22Rv1 (cell line): ENCODE results near the gene ARFGAP2.
"Not testable (repeated sequence)": the region's sequence is repeated elsewhere in the genome, so short reads cannot be mapped to it uniquely, and the experiment has no call there.

Source experiments
- H3K27ac ChIP-seq: fragments of 450-650 bp; 2 replicates; pipeline ENCODE4 v1.5.1; 2017
- ZFX ChIP-seq: fragments of 450-650 bp; IDR thresholded peaks from 2 replicates; pipeline ENCODE4 v1.6.1; 2017; ENCODE audit warnings: antibody characterized with exemption, borderline replicate concordance
- TF ChIP-seq, protein P1 (sequence below): fragments of 450-650 bp; IDR thresholded peaks from 2 replicates; pipeline ENCODE4 v1.5.1; 2017; ENCODE audit warnings: mild to moderate bottlenecking

Gene ARFGAP2

DNA sequence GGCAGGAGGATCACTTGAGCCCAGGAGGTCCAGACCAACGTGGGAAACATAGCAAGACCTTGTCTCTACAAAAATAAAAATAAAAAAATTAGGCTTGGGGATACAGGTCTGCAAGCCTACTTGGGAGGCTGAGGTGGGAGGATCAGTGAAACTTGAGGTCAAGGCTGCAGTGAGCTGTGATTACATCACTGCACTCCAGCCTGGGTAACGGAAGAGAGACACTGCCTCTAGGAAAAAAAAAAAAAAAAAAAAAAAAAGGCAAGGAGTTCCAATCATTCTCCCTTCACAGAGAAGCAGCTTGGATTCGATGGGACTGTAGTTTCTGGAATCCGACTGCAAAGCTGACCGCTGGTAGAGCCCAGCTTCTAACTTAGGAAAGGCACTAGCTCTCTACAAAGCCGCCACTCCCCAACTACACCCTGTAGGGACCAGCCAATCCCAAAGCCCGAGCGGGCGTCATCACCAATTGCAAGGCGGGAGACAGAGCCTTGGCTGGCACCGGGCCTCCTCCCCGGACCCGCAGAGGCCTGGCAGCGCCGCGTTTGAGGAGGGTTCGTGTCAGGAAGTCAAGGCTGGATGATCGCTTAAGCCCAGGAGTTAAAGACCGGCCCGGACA, 37.4 kb upstream of the ARFGAP2 start:
- H3K27ac ChIP-seq: peak overlapping the region; percentile 96
- TF ChIP-seq, protein P1, sequence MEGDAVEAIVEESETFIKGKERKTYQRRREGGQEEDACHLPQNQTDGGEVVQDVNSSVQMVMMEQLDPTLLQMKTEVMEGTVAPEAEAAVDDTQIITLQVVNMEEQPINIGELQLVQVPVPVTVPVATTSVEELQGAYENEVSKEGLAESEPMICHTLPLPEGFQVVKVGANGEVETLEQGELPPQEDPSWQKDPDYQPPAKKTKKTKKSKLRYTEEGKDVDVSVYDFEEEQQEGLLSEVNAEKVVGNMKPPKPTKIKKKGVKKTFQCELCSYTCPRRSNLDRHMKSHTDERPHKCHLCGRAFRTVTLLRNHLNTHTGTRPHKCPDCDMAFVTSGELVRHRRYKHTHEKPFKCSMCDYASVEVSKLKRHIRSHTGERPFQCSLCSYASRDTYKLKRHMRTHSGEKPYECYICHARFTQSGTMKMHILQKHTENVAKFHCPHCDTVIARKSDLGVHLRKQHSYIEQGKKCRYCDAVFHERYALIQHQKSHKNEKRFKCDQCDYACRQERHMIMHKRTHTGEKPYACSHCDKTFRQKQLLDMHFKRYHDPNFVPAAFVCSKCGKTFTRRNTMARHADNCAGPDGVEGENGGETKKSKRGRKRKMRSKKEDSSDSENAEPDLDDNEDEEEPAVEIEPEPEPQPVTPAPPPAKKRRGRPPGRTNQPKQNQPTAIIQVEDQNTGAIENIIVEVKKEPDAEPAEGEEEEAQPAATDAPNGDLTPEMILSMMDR: no peak
- no peak for TF ChIP-seq ZFX

DNA sequence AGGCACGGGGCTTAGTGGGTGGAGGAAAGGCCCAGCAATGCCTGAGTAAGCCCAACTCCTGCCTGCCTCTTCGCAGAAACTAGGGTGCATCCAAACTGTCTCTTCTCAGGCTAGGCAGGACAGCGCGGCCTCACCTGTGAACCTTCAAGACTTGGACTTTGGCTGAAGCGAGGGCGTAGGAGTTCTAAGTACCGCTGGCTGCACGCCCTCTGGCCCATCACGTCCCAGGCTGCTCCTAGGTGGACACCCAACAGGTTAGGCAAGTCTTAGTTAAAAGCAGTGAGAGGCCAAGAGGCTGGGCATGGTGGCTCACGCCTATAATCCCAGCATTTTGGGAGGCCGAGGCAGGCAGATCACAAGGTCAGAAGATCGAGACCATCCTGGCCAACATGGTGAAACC, 36.3 kb upstream of the ARFGAP2 start:
- TF ChIP-seq, protein P1: no peak
- no peak for TF ChIP-seq ZFX
- H3K27ac ChIP-seq: peak overlapping the region; percentile 96

DNA sequence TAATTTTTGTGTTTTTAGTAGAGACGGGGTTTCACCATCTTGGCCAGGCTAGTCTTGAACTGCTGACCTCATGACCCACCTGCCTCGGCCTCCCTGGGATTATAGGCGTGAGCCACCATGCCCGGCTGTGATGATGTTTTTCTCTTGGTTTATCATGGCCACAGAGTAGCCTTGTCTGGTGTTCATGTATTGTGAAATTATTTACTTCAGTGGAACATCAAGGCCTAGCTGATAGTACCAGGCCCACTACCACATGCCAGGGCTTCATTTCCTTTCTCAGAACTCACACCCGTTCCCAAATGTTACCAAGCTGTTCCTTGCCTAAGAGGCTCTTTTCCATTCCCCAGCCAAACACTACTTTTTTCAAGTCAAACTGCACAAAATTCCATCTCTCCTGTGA, 31.9 kb upstream of the ARFGAP2 start:
- TF ChIP-seq ZFX: no peak
- TF ChIP-seq, protein P1: no peak
- H3K27ac ChIP-seq: no peak overlapping the region

DNA sequence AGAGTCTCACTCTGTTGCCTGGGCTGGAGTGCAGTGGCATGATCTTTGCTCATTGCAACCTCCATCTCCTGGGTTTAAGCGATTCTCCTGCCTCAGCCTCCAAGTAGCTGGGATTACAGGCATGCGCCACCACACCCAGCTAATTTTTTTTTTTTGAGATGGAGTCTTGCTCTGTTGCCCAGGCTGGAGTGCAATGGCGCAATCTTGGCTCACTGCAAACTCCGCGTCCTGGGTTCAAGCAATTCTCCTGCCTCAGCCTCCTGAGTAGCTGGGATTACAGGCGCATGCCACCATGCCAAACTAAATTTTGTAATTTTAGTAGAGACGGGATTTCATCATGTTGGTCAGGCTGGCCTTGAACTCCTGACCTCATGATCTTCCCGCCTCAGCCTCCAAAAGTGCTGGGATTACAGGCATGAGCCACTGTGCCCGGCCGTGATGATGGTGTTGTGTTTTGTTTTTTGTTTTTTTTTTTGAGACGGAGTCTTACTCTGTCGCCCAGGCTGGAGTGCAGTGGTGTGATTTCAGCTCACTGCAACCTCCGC, 31.4 kb upstream of the ARFGAP2 start:
- not testable (repeated sequence) for H3K27ac ChIP-seq

DNA sequence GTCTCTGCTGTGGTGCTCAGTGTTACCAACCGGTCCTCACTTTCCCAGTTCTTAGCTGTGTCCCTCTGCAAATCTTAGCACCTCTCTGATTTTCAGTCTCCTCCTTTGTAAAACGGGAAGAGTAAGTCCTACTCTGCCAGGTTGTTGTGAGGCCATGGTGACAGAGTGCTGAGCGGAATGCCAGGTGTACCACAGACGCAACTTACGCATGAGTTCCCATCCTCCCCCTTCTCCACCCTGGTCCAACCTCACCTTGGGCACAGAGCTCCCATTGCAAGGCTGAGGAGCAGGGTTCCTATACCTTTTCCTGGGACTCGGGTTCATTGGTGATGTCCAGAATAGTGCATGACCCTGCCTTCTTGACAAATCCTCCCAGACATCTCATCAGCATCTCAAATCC, 30.8 kb upstream of the ARFGAP2 start:
- no peak for TF ChIP-seq ZFX
- TF ChIP-seq, protein P1: no peak
- no peak overlapping the region for H3K27ac ChIP-seq

DNA sequence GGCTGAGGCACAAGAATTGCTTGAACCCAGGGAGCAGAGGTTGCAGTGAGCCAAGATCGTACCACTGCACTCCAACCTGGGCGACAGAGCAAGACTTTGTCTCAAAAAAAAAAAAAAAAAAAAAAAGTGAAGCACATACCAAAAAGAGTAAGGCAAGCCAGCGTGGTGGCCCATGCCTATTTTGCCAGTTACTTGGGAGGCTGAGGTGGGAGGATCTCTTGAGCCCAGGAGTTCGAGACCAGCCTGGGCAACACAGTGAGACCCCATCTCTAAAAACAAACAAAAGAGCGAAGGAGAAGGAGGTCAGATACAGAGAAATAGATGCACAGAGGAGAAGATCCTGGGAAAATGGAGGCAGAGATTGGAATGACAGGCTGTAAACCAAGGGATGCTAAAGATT, 29.9 kb upstream of the ARFGAP2 start:
- H3K27ac ChIP-seq: not testable (repeated sequence)

DNA sequence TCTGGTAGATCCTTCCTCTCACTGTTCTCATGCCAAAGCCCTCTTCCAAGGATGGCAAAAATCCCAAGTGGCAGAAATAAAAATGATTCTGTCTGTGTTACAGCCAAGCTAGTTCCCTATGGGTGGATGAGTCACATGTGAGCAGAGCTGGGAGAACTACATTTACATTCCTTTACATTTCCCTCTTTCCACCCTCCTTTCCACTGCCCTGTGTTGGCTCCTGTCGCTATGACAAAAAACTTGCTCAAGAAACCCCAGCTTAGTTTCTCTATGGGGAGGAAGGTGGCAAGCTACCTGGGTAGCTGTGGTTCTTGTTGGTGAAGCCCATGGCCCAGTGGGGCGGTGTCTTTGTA, 27.9 kb upstream of the ARFGAP2 start:
- TF ChIP-seq, protein P1: no peak
- no peak for TF ChIP-seq ZFX
- H3K27ac ChIP-seq: no peak overlapping the region

DNA sequence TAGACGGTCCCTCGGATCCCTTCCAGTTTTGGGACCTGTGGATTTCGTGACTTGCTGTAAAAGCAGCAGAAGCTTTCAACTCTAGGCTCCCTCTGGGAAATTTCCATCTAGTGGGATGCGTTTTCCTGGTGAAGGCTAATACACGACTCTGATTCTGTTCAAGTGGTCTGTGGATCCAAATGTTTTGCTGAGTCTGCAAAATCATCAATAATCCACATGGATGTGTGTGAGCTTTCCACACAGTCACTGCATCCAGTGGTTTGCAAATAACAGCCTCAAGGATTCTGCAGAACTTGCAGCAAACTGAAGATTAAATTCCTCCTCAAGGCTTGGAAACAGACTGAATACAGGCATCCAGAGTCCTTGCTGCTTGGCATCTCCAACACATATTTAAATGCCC, 25.9 kb upstream of the ARFGAP2 start:
- no peak for TF ChIP-seq ZFX
- TF ChIP-seq, protein P1: no peak
- no peak overlapping the region for H3K27ac ChIP-seq
